ENCODE measurements around the gene HAPSTR1.

GRCh38 chr16:9118170-9118569 lies 26.7 kb downstream of the HAPSTR1 start:
- TF ChIP-seq CTCF (conservative IDR thresholded peaks at IDR 0.05) = no peak
- TF ChIP-seq ZFX (IDR thresholded peaks at IDR 0.05) = no peak

All from C4-2B (cell line).